Putamen (tissue), 1 donor: ENCODE measurements around the gene DENND2D.

Experiments
- DNase-seq: peaks from one replicate; pipeline ENCODE4 v3.0.0-alpha.2; 2016; ENCODE audit warnings: low spot score

DENND2D gene

DNA sequence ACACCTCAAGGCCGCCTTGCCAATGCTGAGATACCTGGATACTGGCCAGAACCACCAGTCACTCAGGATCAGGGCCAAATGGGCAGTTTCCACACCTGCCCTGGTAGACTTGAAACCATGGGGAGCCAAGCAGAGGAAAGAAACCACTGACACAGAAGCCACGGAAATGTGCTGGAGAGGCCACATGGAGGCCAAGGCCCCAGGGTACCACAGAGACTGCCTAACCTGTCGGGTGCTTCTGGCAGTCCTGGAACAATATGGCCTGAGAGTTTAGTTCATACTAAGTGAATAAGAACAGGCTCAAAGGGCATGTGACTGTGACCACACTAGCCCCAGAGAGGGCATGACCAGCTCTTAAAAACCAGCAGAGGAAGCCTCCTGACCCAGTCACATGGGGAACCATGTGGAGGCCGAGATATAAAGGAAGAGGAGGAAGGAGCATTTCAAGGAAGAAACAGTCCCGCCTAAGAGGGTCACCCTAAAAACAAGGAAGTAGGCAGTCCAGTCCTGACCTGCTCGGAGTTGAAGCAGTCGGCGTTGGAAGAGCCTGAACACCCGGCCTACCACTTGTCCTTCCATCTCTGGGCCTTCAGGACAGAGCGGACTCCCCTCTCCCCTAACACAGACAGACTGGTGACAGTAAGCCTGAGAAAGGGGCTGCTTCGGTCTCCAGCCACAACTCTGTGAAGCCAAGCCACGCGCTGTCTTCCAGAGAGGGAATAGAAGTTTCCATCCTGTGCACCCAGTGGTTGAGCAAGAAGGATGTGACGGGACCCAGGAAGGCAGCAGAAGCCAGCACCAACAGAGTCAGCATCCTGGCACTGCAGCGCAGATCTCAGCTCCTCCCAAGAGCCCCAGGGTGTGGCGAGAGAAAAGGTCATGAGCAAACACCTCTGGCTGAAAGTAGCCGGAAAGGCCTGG is at the start of gene DENND2D:
Gene DENND2D, minus strand, starts transcription at position 766 of the 921 bp plus-strand sequence. Its CDS starts 187 bp downstream, at position 579.
- DNase-seq, result peak; percentile 54

- peak; percentile 63 for DNase-seq
These were observed 49.5 kb upstream of the DENND2D start for GRCh38 chr1:111249960-111250359.

- no peak for DNase-seq
These were observed 46.8 kb upstream of the DENND2D start for GRCh38 chr1:111247125-111247838.

GRCh38 chr1:111242805-111243523 is 42.5 kb upstream of the DENND2D start:
- no peak for DNase-seq

- DNase-seq, result no peak
These were observed 41.4 kb upstream of the DENND2D start for GRCh38 chr1:111241797-111242196.

DNA sequence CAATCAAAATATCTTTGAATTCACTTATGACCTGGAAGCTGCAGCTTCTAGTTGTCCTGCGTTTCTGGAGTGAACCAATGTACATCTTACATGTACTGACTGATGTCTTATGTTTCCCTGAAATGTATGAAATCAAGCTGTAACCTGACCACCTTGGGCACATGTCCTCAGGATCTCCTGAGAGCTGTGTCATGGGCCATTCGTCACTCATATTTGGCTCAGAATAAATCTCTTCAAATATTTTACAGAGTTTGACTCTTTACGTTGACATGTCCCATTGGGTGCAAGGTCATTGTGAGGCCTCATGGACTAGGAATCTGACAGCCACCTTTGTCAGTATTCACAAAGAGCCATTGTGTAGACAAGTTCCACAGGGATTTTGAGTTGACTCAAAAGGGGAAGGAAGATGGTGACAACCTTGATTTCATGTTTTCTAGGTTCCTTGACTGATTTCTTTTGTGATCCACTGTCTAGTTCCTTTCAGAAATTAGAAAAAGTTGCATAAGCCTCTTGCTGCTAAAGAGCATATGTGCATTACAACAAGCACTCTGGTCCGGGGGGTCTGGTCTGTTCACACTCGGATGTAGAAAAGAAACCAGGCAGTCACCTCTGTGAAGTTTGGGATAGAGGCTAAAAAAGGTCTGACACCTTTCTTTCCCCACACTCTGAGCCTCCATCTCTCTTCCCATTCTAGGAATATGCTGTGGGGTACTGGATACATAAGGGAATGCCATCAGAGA is 37.8 kb upstream of the DENND2D start:
- DNase-seq, result no peak

DNA sequence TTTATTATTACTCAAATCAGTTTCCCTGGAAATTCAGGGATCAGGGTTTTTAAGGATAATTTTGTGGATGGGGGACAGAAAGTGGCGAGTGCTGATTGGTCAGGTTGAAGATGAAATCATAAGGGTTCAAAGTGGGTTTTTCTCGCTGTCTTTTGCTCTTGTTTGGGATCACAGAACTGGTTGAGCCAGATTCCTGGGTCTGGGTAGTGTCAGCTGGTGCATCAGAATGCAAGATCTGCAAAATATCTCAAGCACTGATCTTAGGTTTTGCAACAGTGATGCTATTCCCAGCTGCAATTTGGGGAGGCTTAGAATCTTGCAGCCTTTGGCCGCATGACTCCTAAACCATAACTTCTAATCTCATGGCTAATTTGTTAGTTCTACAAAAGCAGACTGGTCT is 36.4 kb upstream of the DENND2D start:
- no peak for DNase-seq

DNA sequence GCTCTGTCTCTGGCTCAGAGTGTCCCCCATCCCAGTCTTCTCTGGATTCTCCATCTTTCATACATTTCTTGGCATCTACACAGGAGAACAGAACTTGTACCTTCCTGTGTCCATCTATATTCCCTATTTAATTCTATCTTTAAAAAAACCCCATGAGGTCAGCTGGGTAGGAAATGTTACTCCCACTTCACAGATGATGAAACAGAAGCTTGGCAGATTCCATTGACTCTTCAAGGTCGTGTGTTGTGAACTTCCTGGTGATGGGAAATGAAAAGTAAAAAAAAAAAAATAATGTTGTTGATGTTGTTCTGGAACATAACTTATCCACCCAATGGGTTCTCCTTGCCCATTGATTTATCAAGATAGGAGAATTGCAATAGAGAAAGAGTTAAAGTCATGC is 35.9 kb upstream of the DENND2D start:
- DNase-seq, result no peak

- no peak for DNase-seq
These were observed 34.4 kb upstream of the DENND2D start for GRCh38 chr1:111234866-111235265.

- DNase-seq, result no peak
These were observed 33.8 kb upstream of the DENND2D start for GRCh38 chr1:111234258-111234657.

DNA sequence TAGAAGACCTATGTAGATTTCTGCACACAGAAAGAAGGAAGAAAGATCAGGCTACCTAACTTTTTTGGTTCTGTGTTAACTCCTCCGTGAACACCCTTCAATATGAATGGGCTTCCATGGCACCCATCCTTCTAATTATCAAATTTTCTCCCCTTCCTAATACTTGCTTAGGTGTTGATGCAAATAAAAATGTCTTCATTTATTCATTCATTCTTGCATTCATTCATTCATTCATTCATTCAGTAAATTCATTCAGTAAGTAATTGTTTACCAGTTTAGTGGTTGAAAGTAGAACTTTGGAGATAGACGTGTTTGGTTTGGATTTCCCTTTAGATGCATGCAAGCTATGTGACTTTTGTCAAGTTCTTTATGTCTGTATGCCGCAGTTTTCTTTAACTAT is 31.7 kb upstream of the DENND2D start:
- no peak for DNase-seq

DNA sequence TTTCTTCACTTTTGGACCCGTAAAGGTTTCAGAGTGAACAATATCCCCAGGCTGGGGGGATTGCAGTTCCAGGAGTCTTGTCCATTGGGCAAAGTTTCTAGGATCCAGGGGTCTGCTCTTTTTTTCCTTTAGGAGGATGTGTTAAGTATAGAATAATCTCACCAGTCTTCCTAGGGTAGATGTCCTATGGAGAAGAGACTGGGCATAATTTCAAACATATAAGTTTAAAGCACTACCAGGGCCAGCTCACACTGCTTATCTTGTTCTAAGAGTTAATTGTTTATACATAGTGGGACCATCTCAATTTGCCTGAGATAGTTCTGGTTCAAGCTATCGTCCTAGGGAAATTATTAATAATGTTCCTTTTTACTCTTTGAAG is 28.3 kb upstream of the DENND2D start:
- no peak for DNase-seq

- DNase-seq, result peak; percentile 70
These were observed 27.7 kb upstream of the DENND2D start for GRCh38 chr1:111227851-111228747.

GRCh38 chr1:111227434-111227833 is 27.0 kb upstream of the DENND2D start, which contains the start of gene CHI3L2:
CHI3L2 (plus strand) TSS chr1:111227713; CDS start chr1:111227730, 17 bp downstream.
- no peak for DNase-seq

DNA sequence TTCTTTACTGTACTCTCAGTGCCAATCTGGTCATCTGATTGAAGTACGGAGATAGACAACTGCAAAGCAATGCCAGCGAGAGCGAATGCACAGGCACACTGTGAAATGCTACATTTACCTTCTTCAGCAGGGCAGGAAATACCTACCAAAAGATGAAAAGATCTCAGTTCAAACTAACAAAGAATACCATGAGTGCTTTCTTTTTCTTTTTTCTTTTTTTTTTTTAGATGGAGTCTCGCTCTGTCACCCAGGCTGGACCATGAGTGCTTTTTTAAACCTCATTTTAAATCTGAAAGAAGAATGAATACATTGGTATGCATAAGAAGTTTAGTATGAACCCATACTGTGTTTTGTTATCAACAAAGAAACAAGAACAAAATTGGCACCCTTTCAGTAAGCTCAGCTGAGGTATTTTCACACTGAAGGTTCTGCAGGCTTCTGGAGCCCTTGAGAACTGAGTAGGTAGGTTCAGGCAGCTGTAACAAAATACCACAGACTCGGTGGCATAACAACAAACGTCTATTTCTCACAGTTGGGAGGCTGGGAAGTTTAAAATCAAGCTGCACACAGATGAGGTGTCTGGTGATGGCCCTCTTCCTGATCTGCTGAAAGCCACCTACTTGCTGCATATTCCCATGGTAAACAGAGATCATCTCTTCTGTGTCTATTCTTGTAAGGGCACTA is 25.4 kb upstream of the DENND2D start:
- no peak for DNase-seq

DNA sequence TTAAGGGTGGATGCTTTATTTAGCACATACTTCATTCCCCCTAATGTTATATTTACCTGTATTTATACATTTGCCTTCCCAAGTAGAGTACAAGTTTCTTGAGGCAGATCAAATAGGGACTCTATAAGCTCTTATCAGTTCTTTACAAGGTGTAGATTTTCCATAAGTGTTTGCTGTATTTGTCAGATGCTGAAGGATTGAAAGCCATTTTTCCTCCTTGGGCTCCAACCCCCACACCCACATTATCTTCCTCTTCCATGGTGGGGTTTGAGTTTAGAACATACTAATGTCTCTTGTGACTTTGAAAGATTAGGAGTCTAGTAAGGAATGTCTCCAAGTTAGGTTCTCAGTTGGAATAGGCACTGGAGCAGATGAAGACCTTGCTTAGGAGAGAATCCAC is 24.6 kb upstream of the DENND2D start:
- DNase-seq, result no peak

DNA sequence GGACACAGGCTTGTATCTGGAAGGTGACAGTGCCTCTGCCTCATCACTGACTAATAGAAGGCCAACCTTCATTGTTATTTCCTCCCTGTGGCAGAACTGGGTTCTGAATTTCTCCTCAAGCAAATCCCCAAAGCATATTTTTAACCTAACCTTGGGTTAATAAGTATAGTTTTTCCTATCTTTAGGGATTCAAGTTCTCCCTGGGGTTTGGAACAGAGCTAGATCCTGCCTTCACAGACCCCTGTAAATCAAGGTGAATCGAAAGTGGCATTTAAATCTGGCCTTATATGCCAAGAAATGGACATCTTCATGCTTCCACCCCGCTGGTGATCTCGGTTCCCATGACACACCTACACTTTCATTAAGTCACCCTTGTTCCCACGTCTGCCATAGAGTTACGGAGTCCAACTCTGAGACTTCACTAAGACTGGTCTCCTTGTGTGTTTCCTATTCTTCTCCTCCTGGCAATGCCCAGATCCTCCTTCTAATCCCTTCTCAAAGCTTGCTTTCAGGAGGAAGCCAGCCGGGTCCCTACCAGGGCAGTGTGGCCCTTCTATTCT is 22.8 kb upstream of the DENND2D start:
- DNase-seq, result no peak

DNA sequence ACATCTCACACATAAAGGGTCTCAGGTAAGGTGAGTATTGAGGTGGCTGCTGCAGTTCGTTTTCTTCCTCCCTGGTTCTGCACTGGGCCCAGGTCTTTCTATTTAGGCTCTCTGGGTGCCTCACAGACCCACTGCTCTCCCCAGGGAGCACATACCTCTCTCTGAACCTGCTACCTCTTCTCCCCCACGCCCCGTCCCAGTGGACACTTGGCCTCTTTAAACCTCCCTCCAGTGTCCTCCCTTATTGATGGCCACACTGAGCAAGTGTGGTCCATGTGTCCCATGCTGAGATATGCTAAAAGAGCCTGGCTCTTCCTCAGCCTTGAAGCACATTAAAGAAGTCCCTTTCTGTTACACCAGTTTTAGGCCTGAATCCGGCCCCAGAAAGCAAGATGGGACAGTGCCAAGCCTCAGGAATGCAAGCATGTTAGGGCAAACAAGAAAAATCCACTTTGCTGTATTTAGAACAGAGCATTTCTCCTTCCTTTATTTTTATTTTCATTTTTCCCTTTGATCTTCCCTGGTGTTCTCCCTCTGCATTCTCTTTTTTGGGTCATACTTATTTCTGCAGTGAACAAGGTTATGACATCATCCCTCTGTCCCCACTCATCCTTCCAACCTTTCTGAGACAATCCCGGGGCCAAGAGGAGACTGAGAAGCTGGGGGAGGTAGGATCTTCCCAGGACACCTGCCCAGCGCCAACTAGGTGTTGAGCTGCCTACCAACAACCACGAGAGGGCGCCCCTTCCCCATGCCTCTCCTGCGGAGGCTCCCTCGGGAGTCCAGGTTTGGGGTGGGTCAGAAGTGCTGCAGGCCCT is 22.1 kb upstream of the DENND2D start:
- DNase-seq, result peak; percentile 46
